GM19043 (cell line): ENCODE results near the gene LMNB1.
"Not testable (repeated sequence)": the region's sequence is repeated elsewhere in the genome, so short reads cannot be mapped to it uniquely, and the experiment has no call there.

Experiments used
- ATAC-seq: cut with Tn5 transposase; IDR thresholded peaks from one replicate; pipeline ENCODE4 v1.9.1; 2021; ENCODE audit warnings: low read depth; ENCODE audit not compliant: unreplicated experiment

Gene LMNB1

DNA sequence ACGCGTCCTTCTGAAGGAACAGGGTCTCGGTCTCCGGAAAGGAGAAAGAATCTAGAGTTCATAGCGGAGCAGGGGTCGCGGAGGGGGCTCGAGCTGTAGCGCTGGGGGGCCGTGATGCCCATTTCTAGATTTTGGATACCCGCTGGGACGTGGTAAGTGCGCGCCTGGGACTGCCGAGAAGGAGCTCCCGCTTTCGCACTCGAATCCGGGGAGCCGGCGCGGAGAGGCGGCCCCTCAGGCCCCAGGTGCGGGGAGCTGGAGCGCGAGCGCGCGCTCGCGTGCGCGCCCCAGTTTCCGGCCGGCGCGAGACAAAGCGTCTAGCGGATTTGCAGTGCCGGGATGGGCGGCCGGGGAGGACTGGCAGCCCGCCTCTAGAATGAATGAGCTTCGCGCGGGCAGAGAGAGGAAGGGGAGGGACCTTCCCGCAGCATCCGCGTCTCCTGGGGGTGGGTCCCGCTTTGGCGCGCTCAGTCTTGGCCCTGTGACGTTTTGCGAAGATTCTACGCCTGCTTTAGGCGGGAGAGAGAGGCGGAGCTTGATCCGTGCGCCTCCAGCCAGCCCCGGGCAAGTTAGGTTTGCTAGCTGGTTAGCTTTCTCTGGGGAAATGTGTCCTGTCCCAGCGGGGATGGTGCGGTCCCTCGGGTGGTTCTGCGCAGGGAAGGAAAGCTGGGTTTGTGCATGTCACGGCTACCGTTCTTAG, 1.2 kb downstream of the LMNB1 start:
- ATAC-seq: peak; percentile 63

DNA sequence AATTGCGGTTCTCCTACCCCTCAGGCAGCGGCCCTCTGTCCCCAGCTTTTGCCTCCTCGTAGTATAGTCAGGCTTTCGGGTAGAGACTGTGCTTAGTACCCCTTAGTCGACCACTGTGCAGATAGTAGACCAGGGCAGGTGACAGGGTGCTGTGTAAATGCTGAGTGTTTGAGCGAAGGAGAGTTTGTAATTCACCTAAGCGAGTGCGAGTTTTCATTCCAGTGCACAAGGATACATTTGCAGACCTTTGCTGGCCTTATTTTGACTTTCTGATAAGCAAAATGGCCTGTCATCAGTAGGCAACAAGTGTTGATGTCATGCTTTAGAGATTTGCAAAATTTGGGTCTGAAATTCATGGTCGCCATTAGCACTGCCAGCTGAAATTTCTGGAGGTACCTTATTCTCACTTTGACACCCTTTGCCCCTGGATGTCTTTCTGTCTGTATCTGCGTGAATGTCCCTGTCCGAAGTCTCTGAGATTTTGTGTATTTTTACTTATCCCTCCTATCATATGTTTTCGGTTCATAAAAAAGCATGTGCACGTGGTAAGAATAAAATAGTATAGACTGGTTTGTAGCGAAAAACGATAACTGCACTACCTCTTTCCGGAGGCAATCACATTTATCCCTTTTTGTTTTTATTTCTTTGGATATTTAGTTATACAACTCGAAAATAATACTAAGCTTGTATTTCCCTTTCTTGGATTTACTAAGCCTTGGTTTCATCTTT, 1.9 kb downstream of the LMNB1 start:
- ATAC-seq: no peak

DNA sequence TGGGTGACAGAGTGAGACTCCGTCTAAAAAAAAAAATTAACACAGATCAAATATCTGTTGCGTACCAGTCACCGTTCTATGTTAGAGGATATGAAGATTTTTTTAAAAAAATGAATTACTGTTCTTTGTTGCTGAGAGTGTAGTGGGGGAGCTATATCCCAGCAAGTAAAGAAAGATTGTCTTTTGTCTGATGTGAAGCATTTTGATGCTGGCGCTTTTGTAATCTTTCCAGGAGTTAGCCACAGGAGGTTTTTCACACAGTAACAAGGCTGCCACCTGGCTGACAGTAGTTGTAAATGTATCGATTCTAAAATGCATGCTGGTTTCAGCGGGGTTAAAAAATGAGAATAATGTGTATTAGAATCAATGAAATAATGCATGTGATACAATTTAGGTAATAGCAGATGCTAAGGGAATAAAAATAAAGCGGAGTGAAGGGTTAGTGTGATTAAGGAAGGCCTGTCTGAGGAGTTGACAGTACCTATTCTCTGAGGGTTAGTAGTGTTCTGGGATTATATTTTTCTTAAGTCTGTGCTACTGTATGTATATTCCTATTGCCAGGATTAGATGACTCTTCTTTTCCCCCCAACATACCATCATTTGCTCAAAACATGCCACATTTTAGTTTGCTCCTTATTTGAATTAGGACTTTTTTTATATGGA, 3.4 kb downstream of the LMNB1 start:
- ATAC-seq: no peak

DNA sequence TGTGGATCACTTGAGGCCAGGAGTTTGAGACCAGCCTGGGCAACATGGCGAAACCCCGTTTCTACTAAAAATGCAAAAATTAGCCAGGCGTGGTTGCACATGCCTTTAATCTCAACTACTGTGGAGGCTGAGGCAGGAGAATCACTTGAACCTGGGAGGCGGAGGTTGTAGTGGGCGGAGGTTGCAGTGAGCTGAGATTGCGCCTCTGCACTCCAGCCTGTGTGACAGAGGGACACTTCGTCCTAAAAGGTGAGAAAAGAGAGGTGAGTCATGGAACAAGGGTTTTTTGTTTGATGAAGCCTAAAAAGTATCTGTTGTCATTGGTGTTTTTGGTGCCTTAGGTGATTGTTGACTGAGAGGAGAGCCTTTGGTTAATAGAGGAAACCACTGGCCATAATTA, 11.5 kb downstream of the LMNB1 start:
- not testable (repeated sequence) for ATAC-seq

DNA sequence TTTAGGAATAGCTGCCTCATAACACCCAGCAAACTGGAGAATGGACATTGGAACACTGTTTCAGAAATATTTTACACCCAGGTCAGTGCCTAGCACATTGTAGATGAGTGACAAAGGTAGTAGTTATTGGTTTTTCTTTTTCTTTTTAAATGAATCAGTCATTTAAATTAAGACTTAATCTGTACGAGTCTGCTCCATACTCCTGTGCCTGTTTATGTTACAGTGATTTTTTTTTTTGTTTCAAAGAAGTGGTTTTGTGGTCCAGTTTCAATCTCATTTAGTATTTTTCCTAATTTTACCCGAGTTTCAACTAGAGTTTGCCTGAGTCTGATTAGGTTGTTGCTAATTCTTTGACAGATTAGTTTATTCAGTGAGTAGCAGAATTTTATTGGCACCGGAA, 16.2 kb downstream of the LMNB1 start:
- no peak for ATAC-seq

DNA sequence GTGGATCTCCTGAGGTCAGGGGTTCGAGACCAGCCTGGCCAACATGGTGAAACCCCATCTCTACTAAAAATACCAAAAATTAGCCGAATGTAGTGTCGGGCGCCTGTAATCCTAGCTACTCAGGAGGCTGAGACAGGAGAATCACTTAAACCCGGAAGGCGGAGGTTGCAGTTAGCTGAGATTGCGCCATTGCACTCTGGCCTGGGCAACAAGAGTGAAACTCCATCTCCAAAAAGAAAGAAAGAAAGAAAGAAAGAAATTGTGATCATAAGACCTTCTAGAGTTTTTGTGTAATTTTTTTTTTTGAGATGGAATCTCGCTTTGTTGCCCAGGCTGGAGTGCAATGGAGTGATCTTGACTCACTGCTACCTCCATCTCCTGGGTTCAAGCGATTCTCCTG, 16.7 kb downstream of the LMNB1 start:
- ATAC-seq: not testable (repeated sequence)

DNA sequence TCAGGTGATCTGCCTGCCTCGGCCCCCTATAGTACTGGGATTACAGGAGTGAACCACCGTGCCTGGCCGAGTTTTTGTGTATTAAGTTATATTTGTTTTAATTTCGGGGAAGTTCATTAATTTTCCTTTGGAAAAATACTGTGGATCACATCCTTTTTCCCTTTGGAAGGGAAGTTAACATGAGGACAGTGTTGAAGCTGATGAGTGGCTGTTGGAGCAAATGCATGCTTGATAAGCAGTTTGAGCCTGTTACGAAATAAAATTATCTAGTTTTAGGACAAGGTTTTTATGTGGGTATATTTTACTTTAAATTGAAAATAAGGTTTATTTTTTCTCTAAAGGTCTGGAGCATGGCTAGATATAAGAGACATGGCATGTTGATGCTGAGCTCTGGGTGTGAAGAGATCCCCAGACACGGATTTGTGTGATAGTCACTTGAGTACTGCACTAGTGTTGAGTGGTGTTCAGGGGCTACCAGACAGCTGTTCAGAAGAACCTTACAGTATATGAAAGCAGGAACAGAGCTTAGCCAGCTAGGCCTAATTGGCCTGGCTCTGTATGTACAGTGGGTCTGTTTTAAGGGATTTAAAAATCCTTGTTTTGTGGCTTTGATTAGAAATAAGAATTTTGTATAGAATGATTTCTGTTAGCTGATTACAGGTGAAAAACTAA, 17.4 kb downstream of the LMNB1 start:
- ATAC-seq: no peak

DNA sequence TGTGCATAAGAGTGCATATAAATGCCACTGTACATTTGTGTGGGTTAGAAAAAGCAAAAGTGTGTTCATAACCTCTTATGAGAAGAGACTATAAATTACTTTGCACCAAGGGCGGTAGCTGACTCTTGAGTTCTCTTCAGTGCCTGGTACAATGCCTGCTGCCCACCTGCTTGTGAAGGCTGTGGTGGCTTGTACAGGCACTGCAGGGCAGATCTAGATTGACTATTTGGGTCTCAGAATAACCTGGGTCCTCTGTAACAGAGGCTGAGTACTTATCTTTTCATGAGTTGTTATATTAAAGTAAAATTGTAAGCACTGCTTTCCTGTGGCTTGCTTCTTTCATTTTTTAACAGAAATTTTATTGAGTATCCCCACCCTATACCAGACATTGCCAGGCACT, 22.8 kb downstream of the LMNB1 start:
- ATAC-seq: no peak

- ATAC-seq: no peak
Observed at GRCh38 chr5:126801174-126801991, 24.4 kb downstream of the LMNB1 start.

- no peak for ATAC-seq
Observed at GRCh38 chr5:126801992-126802294, 25.0 kb downstream of the LMNB1 start.

DNA sequence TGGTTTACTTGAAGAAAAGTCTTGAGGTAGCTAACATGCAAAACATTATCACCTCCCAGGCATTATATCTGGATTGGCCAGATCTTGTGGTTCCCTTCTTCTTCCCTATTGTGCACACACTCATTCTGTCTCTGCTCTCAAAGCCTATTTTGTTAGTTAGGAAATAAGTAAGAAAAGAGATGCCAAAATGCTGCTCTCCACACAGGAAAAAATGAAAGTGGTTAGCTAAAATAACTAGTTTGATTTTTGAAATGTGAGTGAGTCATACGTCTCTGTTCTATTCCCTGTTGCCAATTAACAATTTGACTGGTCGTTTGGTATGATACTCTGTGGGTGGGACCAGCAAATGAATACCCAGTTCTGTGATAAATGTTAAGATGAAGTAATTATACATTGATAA, 28.1 kb downstream of the LMNB1 start:
- no peak for ATAC-seq

DNA sequence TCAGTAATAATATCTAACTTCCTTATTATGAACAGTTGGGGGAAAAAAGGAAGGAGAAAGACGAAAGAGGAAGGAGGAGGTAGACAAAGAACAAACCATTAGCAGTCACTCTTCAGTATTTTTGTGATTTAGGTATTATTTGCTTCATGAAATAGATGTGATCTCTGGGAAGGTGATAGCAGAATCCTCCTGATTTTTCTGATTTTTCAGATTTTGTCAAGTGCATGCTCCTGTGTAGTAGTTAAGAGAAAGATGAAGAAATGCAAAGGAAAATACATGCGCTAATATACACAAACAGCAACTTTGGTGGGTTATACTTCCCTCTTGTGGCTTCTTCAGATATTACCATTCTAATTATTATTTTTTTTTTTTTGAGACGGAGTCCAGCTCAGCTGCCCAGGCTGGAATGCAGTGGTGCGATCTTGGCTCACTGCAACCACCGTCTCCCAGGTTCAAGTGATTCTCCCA, 31.6 kb downstream of the LMNB1 start:
- no peak for ATAC-seq

- ATAC-seq: no peak
Observed at GRCh38 chr5:126809916-126810315, 33.0 kb downstream of the LMNB1 start.

DNA sequence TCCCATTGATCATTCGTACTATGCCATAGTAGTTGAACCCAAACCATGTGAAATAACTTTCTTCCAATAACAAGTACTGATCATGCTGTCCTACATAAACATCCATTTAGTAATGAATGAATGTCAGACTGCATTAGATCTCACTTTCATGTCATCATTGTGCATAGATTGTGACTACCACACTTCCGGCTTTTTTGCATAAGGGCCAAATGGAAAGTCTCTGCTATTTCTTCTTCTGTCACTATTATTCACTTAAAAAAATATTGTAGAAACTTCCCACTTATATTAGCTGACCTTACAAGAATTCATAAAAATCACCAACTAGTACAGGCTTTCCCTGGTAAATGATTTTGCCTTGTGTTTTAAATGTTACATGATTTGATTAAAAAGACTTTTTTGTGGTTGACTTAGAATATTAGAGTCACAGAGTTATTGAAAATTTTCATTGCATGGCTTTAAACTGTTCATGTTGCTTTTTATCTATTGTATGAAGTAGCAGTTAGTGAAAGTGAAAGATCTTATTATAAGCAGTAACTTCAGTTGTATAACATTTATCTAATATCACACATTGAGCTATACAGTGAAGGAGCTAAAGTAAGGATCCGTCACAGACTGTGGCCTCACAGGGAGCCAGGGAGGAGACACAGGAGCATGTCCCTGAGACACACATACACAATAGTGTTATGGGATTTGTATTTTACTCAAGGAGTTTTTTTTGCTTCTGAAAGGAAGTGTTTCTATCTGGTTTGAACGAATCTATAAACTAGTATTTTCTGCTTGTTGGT, 33.9 kb downstream of the LMNB1 start:
- ATAC-seq: no peak

DNA sequence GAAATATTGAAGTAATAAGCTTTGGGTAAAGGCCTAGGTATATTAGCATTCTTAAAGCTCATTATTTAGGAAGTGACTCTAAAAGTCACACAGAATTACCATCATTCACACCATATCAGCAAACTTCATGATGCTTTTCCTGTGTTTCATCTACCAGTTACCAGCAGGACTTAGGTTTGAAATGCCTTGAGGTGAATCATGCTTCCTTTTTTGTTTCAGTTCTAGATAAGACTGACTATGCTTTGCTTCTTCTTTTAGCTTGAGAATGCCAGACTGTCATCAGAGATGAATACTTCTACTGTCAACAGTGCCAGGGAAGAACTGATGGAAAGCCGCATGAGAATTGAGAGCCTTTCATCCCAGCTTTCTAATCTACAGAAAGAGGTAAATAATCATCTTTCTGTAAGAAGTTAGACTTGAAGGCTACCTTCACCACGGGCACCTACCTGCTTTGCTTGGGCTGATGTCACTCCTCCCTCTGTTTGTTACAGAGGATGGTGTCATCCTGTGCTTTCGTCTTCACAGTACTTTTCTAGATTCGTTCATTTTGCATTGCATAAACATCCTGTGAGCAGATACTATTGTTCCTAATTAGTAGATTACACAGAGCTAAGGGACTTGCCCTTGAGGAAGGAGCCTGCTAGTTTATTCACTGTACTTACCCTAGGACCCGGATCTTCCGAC, 34.7 kb downstream of the LMNB1 start:
- no peak for ATAC-seq

- ATAC-seq: no peak
Observed at GRCh38 chr5:126812199-126812570, 35.2 kb downstream of the LMNB1 start.

- not testable (repeated sequence) for ATAC-seq
Observed at GRCh38 chr5:126813799-126814198, 36.9 kb downstream of the LMNB1 start.

DNA sequence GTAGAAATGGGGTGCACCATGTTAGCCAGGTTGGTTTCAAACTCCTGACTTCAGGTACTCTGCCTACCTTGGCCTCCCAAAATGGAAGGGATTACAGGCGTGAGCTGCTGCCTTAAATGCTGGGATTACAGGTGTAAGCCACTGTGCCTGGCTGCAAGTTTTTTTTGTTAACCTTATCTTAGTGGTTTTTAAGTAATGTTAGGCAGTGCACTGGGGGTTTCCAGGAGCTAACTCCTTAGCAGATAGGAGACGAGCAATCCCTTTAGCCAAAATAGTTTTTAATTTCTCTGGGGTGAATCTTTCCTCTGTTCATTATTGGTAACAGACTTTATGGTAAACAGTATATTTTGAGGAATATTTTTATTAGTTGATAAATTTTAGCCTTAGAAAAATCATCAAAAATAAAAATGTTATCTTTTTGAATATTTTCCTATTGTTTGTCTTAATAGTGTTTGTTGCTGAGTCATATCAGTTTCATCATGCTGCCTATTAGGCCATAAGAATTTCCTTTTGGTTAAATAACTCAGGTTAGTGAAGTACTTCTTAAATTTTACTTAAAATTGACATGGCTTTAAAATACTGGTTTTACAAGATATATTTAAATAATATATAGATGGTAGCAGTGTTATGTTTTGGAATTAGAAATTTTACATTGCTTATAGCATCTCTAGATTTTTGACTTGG, 37.9 kb downstream of the LMNB1 start:
- no peak for ATAC-seq

DNA sequence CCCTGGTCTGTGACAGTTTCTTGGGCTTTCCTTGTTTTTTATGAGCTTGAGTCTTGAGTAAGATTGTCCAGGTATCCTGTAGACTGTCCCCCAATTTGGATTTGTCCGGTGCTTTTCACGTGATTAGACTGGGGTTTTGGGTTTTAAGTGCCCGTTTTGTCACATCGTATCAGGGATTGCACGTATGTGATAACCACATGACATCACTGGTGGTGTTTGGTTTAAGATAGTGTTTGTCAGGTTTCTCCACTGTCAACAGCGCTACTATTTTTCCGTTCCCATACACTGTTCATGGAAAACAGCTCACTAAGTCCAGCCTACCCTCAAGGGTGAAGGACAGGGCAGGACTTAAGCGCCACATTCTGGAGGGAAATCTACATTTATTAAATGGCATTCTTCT, 39.7 kb downstream of the LMNB1 start:
- no peak for ATAC-seq
